ENCODE measurements around the gene REG1A.

DNA sequence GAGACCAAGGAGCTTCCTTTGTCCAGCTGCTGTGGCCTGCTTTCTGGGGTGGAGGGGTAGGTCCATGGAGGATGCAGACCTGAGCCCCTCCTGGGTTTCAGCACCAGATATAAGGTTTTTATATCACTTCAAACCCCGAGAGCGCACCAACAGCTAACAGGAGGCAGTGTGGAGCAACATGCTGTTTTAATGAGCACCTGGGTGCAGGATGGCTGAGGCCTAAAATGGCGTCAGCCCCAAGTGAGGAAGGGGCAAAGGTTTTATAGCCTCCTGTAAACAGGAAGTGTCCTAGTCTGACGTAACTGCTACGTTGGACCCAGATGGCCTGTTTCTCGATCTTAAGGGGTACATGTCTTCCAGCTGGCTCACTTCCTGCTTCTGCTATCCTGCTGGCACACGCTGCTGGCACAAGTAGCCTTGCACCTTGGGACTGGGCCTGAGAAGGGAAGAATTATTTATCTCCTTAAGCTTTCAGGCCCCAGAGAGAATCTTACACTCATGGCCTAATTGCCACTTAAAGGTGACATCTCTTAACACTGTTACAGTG is 21.1 kb upstream of the REG1A start:
- TF ChIP-seq SPI1 (IDR thresholded peaks at IDR 0.05; ENCODE audit: low read depth, low read length) (no peak), POLR2AphosphoS5 (IDR thresholded peaks at IDR 0.05; ENCODE audit: low read depth, low read length) (no peak), TAF1 (IDR thresholded peaks at IDR 0.05; ENCODE audit: low read depth, low read length) (no peak), POLR2A (IDR thresholded peaks at IDR 0.05; ENCODE audit: low read depth, low read length) (no peak), PAX5 (IDR thresholded peaks at IDR 0.05; ENCODE audit: insufficient read depth, low read length, severe bottlenecking) (no peak), POU2F2 (IDR thresholded peaks at IDR 0.05; ENCODE audit: low read depth, low read length) (no peak)

Data from GM12891 (cell line).